Upper lobe of left lung (tissue), 4 donors: Measurements from ENCODE around the gene SMOC2.

ENCODE experiments used
- CTCF ChIP-seq, 6 experiments: fragments of 450-650 bp in 4 of 6; fragments of 200-600 bp in 2 of 6; sonication (generic) in 2 of 6; IDR thresholded peaks; one replicate each; pipeline ENCODE4 v1.5.1; 2016 to 2019; ENCODE audit warnings: antibody characterized with exemption in 6 of 6
- POLR2AphosphoS5 ChIP-seq, 2 donors: sonication (generic); formaldehyde crosslinking; IDR thresholded peaks; one replicate each; pipeline ENCODE4 v1.5.1; 2017; ENCODE audit warnings: antibody characterized with exemption in 2 of 2

- TF ChIP-seq CTCF (IDR thresholded peaks at IDR 0.05) (no peak), POLR2AphosphoS5 (IDR thresholded peaks at IDR 0.05) (no peak)
Measured at GRCh38 chr6:168417191-168417590, 23.8 kb upstream of the SMOC2 start.
